ENCODE results near the gene SLC32A1. TPM values are rescaled to one million over a fixed set of nuclear protein-coding genes. Genes with fewer than 3 reads are reported as not detected.

The SLC32A1 gene
- total and polyA plus RNA-seq, 2 of the 13 experiments (the other 11 are each of a cell fraction or from before 2014, with no cell fraction given) = not detected

GRCh38 chr20:38760978-38761377, 36.7 kb downstream of the SLC32A1 start:
- Histone ChIP-seq H3K4me3 (replicated peaks in 1 of 3; ENCODE audit: insufficient read depth in 1 of 3, low read depth in 2 of 3, low read length in 3 of 3) (no peak overlapping the region), H4K20me1 (ENCODE audit: insufficient read depth, low read length) (no peaks in the 10 kb centered on the region), H2AFZ (ENCODE audit: low read length) (no peak overlapping the region), H3K27me3 (ENCODE audit: control insufficient read depth in 1 of 2, insufficient read depth in 2 of 2, low read length in 2 of 2) (no peaks in the 10 kb centered on the region), H3K9me3 (ENCODE audit: low read length) (no peaks in the 10 kb centered on the region), H3K4me2 (ENCODE audit: low read depth, low read length) (no peak overlapping the region), H3K79me2 (ENCODE audit: insufficient read depth, low read length) (no peaks in the 10 kb centered on the region), H3K36me3 (replicated peaks in 1 of 2; ENCODE audit: control insufficient read depth in 1 of 2, insufficient read depth in 2 of 2, low read length in 2 of 2) (peaks cover 46 to 92% of the 10 kb centered on the region in 2 experiments), H3K9ac (ENCODE audit: insufficient read depth, low read depth, low read length) (no peak overlapping the region), H3K27ac (ENCODE audit: extremely low read length, insufficient read depth, low read length) (no peak overlapping the region), H3K4me1 (ENCODE audit: insufficient read depth, low read length) (no peaks in the 10 kb centered on the region)
- 95% methylated on average over 4 of the region's 4 CpGs for whole genome bisulfite sequencing (ENCODE audit: low lambda C conversion rate)
- in situ Hi-C loops (cut with HindIII; ENCODE audit: extremely low pct_ligation_motif_present, low pct_unique_long_range_greater_than_20kb) (no loop called here), intact Hi-C loops (cut with micrococcal nuclease; ENCODE audit: unreplicated experiment) (no loop called here)
- FAIRE-seq (no peak), ATAC-seq (no peak), DNase-seq (ENCODE audit: low spot score) (no peak)
- CTCF ChIA-PET (ENCODE audit: low intra/inter-chr PET ratio, low total read pairs) = no interaction called here
- no peak for TF ChIP-seq DNMT1 (CRISPR knock-in tag; IDR thresholded peaks at IDR 0.05)
- no peak for TF ChIP-seq ZNF781 (CRISPR knock-in tag; IDR thresholded peaks at IDR 0.05; ENCODE audit: borderline replicate concordance, not compliant biosample characterization)
- TF ChIP-seq THRA (CRISPR knock-in tag; IDR thresholded peaks at IDR 0.05; ENCODE audit: borderline replicate concordance) = no peak
- no peak for TF ChIP-seq FOXA1 (IDR thresholded peaks at IDR 0.05)
- no peak for TF ChIP-seq FOXA1 (CRISPR knock-in tag; IDR thresholded peaks at IDR 0.05)
- TF ChIP-seq, protein P1, sequence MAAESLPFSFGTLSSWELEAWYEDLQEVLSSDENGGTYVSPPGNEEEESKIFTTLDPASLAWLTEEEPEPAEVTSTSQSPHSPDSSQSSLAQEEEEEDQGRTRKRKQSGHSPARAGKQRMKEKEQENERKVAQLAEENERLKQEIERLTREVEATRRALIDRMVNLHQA (CRISPR knock-in tag; IDR thresholded peaks at IDR 0.05) = no peak
- TF ChIP-seq TCF7L2 (IDR thresholded peaks at IDR 0.05; ENCODE audit: low read depth, low read length) = no peak
- TF ChIP-seq RBFOX2 (IDR thresholded peaks at IDR 0.05; ENCODE audit: low read depth, low read length) = no peak
- TF ChIP-seq ZNF83 (CRISPR knock-in tag; IDR thresholded peaks at IDR 0.05; ENCODE audit: borderline replicate concordance) = no peak
- no peak for TF ChIP-seq ATF7-NPFF (CRISPR knock-in tag; IDR thresholded peaks at IDR 0.05; ENCODE audit: low read depth)
- TF ChIP-seq ZBTB7B (CRISPR knock-in tag; IDR thresholded peaks at IDR 0.05) = no peak
- POLR2A ChIA-PET = no interaction called here
- no TSS peak for BruUV-seq (replicated peaks)
